ENCODE results near the gene NOL12.

Gene NOL12

GRCh38 chr22:37686002-37686982 is at the start of gene NOL12:
NOL12 (plus strand) TSS chr22:37686343; CDS start chr22:37686393, 50 bp downstream.
- TF ChIP-seq CTCF (IDR thresholded peaks at IDR 0.05; ENCODE audit: control extremely low read depth, extremely low read depth, low read depth, missing control alignments): no peak
- POLR2A ChIA-PET: no interaction called here
- CTCF ChIA-PET: interaction anchor here (1.1 to 21.1 kb wide), 8 partner anchors 21 to 131 kb away, joined by 3 to 315 read pairs (median 4); partner anchors contain the start of genes GGA1, LGALS1, PDXP and SH3BP1
- DNase-seq (ENCODE audit: extremely low spot score): peak; percentile 89

GRCh38 chr22:37636949-37637273 is 49.2 kb upstream of the NOL12 start:
- TF ChIP-seq CTCF (IDR thresholded peaks at IDR 0.05; ENCODE audit: control extremely low read depth, extremely low read depth, low read depth, missing control alignments): no peak
- ChIA-PET CTCF (interaction anchor here (1.0 to 14.7 kb wide), 9 partner anchors 14 to 55 kb away, joined by 3 to 190 read pairs (median 5); partner anchors contain the start of genes GGA1 and PDXP), POLR2A (interaction anchor here (0.8 to 0.9 kb wide), 2 partner anchors 21 to 25 kb away, joined by 3 to 5 read pairs; partner anchors contain the start of gene PDXP)
- no peak for DNase-seq (ENCODE audit: extremely low spot score)

GRCh38 chr22:37638391-37639069 is 47.6 kb upstream of the NOL12 start:
- POLR2A ChIA-PET: interaction anchor here (1.0 kb wide), 2 partner anchors 30 to 33 kb away, joined by 3 read pairs; partner anchors contain the start of gene GGA1
- TF ChIP-seq CTCF (IDR thresholded peaks at IDR 0.05; ENCODE audit: control extremely low read depth, extremely low read depth, low read depth, missing control alignments): no peak
- CTCF ChIA-PET: interaction anchor here (0.7 to 14.7 kb wide), 10 partner anchors 10 to 179 kb away, joined by 3 to 298 read pairs (median 6); partner anchors contain the start of genes GGA1, LGALS1, NOL12 and PDXP
- DNase-seq (ENCODE audit: extremely low spot score): no peak

- TF ChIP-seq CTCF (IDR thresholded peaks at IDR 0.05; ENCODE audit: control extremely low read depth, extremely low read depth, low read depth, missing control alignments): no peak
- peak; percentile 81 for DNase-seq (ENCODE audit: extremely low spot score)
- ChIA-PET CTCF (interaction anchor here (7.7 to 14.7 kb wide), 4 partner anchors 10 to 37 kb away, joined by 78 to 298 read pairs (median 219); partner anchors contain the start of genes GGA1, LGALS1, NOL12 and PDXP), POLR2A (interaction anchor here (0.6 kb wide), 1 partner anchor 41 kb away, joined by 5 read pairs; no protein-coding TSS in a partner anchor)
Observed at GRCh38 chr22:37639070-37639760, 46.9 kb upstream of the NOL12 start, which contains the start of gene SH3BP1. SH3BP1 (plus strand) TSS chr22:37639669; CDS start chr22:37639788, 119 bp downstream.

GRCh38 chr22:37639771-37640590 is 46.2 kb upstream of the NOL12 start:
- no peak for DNase-seq (ENCODE audit: extremely low spot score)
- POLR2A ChIA-PET: interaction anchor here (0.6 kb wide), 1 partner anchor 41 kb away, joined by 5 read pairs; no protein-coding TSS in a partner anchor
- TF ChIP-seq CTCF (IDR thresholded peaks at IDR 0.05; ENCODE audit: control extremely low read depth, extremely low read depth, low read depth, missing control alignments): no peak
- CTCF ChIA-PET: interaction anchor here (3.8 to 10.4 kb wide), 5 partner anchors 11 to 36 kb away, joined by 19 to 298 read pairs (median 179); partner anchors contain the start of genes GGA1, LGALS1, NOL12 and PDXP

Data from GM10248 (cell line).